NCI-H748 treated with DMSO at 0.1 percent for 48 hours (cell line): ENCODE results near the gene SH3PXD2A.

Source experiments
- DNase-seq: peaks from one replicate; lab custom pipeline; 2025; lab: John Stamatoyannopoulos, UW

SH3PXD2A gene

GRCh38 chr10:103683851-103684250 is 171.5 kb downstream of the SH3PXD2A start:
- no peak for DNase-seq

DNA sequence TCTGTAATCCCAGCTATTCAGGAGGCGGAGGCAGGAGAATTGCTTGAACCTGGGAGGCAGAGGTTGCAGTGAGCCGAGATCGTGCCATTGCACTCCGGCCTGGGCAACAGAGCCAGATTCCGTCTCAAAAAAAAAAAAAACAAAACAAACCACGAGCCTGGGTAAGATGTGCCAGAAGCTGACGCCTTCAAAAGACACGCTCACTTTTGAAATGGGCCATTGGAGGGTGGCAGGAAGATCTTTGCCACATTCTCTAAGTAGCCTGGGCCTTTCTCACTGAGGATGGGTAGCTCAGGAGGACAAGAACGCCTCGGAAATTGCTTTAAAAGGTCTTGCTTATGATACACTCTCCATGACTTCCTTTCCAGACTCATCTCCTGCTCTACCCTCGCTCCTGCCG is 172.7 kb downstream of the SH3PXD2A start:
- no peak for DNase-seq

DNA sequence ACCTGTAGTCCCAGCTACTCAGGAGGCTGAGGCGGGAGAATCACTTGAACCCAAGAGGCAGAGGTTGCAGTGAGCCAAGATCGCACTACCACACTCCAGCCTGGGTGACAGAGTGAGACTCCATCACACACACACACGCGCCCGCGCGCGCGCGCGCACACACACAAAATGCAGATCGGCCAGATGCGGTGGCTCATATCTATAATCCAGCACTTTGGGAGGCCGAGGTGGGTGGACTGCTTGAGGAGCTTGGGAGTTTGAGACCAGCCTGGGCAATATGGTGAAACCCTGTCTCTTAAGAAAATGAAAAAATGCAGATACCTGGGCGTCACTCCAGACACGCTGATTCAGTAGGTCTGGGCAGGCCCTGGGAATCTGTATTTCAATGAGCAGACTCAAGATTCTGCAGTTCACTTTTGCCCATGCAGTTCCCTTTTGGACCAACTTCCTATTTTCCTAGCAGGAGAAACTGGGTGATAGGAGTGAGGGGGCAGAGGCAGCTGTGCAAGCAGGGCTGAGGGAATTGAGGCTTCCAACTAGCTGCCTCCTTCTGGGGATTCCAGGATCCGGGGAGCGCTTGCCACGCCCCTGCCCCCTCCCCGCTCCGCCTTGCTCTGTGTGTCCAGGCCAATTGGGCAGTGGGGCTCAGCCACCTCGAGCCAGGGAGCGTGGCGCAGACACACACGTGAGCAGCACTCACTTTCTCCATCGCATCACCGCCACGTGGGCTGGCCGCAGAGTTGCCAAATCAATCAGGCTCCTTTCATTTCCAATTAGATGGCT is 173.6 kb downstream of the SH3PXD2A start:
- DNase-seq: no peak

DNA sequence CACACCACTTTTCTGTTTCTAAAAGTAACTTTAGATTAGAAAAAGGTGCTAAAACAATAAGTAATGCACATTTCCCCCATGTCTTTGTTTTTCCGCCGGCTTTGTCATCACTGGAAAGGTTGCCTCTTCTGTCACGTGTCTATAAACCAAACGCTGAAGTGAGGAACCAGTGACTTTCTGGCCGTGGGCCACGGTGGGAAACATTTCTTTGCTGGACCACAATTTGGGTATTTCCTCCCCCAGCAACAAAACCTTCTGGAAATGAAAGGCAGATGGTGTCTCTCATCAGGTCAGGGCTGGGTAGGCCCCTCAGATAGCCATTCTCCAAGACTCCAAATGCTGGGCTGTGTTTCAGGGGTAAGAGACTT is 174.5 kb downstream of the SH3PXD2A start:
- no peak for DNase-seq

DNA sequence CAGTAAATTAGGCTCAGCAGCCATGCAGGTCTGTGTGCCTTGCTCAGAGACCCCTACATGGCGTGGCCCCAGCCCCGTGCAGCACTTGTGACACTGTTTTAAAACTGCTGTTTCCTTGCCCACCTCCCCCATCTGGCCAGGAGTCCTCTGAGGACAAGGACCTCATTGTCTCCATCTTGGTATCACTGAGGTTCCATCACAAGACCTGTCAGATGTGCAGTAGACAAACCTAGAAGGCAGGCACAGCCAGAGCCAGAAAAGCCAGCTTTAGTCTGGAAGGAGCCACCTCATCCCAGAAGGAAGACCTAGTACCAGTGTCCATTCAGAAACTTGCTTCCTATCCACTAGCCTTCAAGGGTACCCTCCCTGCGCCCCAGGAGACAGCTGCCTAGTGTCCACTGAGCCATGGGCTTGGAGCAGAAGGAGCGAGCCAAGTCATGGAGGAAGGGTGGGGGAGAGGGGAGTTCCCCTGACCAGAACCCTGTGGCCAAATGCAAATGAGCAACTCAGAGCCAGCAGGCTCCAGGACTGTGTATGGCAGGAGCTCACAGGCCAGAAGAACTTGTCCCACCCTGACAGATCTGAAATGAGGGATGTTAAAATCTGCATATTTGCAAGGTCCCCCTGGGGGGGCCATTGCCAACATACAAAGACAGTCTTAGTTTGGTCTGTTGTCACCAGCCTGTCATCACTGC is 176.1 kb downstream of the SH3PXD2A start:
- no peak for DNase-seq

GRCh38 chr10:103678178-103678526 is 177.2 kb downstream of the SH3PXD2A start:
- DNase-seq: no peak

GRCh38 chr10:103677486-103678177 is 177.7 kb downstream of the SH3PXD2A start:
- DNase-seq: no peak

DNA sequence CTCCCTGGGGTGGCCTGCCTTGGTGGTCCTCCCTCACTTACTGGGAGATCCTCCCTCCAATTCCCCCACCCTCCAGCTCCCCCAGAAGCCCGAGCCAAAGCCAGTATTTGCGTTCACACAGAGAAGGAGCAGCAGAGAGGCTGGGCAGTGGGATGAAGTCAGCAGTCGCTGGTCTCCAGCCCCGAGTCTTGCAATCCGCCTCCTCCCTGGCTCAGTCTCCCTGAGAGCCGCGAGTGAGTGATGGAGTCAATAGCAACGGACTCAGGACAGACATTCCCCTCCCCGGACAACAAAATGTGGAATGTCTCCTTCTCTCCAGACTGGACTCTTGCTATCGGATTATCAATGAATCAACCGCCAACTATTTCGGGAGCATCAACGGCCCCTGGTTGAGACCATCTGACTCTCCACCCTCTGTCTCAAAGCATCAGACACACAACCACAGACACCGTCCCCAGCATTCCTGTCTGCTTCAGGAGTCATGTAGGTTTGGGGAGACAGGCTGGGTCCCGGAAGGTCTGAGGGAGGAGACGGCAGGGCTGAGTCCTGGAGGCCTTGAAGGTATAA is 178.4 kb downstream of the SH3PXD2A start:
- no peak for DNase-seq

DNA sequence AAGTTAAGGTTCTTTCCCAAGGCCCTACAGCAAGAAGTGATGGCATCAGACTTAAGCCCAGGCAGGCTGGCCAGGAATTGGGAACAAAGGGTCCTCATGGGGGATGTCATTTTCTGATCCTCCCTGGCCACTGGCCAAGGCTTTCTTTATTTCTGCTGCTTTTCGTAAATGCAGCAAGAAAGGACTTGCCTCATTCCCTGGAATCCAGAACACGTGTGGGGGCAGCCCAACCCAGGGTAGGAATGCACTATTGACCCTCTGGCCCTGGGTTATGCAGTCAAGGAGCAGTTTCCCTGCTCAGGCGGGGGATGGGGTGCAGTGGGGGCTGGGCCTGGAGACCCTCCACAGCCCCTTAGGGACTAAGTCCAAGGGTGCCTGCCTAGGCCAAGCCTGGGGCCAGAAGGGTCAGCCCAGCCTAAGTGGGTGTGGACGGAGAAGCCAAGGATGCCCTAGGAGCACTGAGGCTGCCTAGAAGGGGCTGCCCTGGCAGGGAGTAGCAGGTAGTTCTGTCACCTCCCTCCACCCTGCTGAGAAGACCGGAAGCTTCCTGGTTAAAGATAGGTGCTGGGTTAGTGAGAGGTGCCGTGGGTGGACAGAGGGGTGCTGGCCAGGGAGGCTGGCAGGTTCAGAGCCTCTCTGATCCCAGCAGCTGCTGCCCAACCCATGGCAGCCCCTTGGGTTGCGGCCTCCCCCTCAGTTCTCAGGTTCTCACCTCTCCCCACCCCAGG is 179.2 kb downstream of the SH3PXD2A start:
- no peak for DNase-seq

DNA sequence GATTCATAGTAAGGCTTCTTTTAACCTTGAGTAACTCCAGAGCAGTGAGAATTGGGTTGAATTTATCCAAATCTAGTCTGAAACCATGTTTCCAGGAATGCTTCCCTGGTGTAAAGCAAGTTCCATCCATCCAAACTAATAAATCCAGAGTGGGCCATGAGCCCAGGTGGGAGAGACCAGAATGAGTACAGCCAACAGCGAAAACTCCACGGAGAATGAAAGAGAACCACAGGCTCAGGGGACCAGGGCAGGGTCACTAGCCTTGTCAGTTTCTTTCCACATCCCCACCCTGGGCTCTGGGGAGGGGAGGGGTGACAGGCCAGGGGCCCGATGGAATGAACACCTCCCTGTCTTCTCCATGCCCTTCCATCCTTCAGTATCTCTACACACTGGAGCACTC is 181.8 kb downstream of the SH3PXD2A start:
- DNase-seq: no peak

- DNase-seq: no peak
Observed at GRCh38 chr10:103672345-103672744, 183.0 kb downstream of the SH3PXD2A start.

- no peak for DNase-seq
Observed at GRCh38 chr10:103671126-103671895, 184.1 kb downstream of the SH3PXD2A start.

GRCh38 chr10:103669944-103670343 is 185.4 kb downstream of the SH3PXD2A start:
- no peak for DNase-seq

DNA sequence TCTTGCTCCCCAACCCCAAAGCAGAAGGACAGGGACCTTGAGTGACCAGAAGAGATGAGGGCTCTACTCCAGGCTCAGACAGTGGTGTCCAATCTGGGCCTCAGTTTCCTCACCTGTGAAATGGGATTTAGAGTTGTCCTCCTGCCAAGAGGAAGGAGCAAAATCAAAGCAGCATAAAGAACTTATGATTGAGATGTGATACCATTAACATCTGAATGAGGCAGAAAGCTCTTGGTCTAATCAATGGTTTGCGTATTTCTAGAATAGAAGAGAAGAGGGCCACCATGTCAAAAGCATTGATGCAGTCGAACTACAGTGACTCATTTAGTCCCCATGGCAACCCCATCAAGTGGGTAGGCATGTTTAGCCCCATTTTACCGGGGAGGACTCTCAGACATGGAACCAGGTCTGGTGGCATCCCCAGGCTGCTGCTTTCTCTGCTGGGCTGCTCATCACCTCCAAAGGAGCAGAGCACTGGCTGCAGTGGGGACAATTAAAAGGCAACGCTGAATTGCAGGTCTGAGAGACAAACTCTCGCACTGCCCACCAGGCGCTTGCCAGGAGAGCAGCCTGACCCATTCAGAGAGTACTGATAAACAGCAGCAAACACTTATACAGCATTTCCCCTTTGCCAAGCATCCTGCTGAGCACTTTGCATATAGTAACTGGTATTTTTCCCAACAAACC is 186.0 kb downstream of the SH3PXD2A start:
- no peak for DNase-seq

- DNase-seq: no peak
Observed at GRCh38 chr10:103668351-103669242, 186.8 kb downstream of the SH3PXD2A start.

GRCh38 chr10:103667356-103667755 is 188.0 kb downstream of the SH3PXD2A start:
- no peak for DNase-seq

GRCh38 chr10:103666762-103667150 is 188.6 kb downstream of the SH3PXD2A start:
- DNase-seq: no peak

- no peak for DNase-seq
Observed at GRCh38 chr10:103666087-103666761, 189.2 kb downstream of the SH3PXD2A start.
